Uterus (tissue), 4 donors: ENCODE measurements around the gene SMIM14. TPM values are rescaled to one million over a fixed set of nuclear protein-coding genes. Genes with fewer than 3 reads are reported as not detected.

Source experiments
- DNase-seq, 2 donors: peaks; one replicate each; pipeline ENCODE4 v3.0.0-alpha.2; 2019 to 2020
- H3K27ac ChIP-seq, 2 donors: fragments of 200-600 bp; sonication (generic); 1 replicate in 1 of 2; 2 replicates in 1 of 2; pipeline ENCODE4 v1.5.1; 2016 to 2018
- H3K27me3 ChIP-seq, 2 donors: fragments of 200-600 bp; sonication (generic); one replicate each; pipeline ENCODE4 v1.5.1; 2018 to 2019; ENCODE audit warnings: control low read depth in 1 of 2
- H3K36me3 ChIP-seq, 2 donors: fragments of 200-600 bp; sonication (generic); one replicate each; pipeline ENCODE4 v1.5.1; 2019; ENCODE audit warnings: control low read depth in 1 of 2
- H3K4me1 ChIP-seq, 2 donors: fragments of 200-600 bp; sonication (generic); one replicate each; pipeline ENCODE4 v1.5.1; 2018 to 2019; ENCODE audit warnings: control low read depth in 1 of 2
- H3K4me3 ChIP-seq, 2 donors: fragments of 200-600 bp; sonication (generic); 1 replicate in 1 of 2; 2 replicates in 1 of 2; pipeline ENCODE4 v1.5.1; 2018 to 2019; ENCODE audit warnings: mild to moderate bottlenecking in 1 of 2
- H3K9me3 ChIP-seq, 2 donors: fragments of 200-600 bp; sonication (generic); one replicate each; pipeline ENCODE4 v1.5.1; 2019; ENCODE audit warnings: control low read depth in 1 of 2
- CTCF ChIP-seq, 4 experiments: fragments of 200-600 bp in 2 of 4; fragments of 450-650 bp in 2 of 4; sonication (generic) in 2 of 4; IDR thresholded peaks; one replicate each; pipeline ENCODE4 v1.5.1; 2016 to 2019; ENCODE audit warnings: antibody characterized with exemption in 4 of 4, mild to moderate bottlenecking in 2 of 4, moderate library complexity in 1 of 4
- POLR2A ChIP-seq, 2 donors: fragments of 450-650 bp; IDR thresholded peaks; one replicate each; pipeline ENCODE4 v1.6.1; 2016; ENCODE audit warnings: antibody characterized with exemption in 2 of 2, mild to moderate bottlenecking in 1 of 2, moderate library complexity in 1 of 2
- intact Hi-C: fragments of 100-400 bp; cut with DNase I; formaldehyde crosslinking; loops from one replicate; pipeline ENCODE4 v1.15.1; 2023; ENCODE audit warnings: low total_unique reads
- total RNA-seq, 4 donors: library from RNA; depleted of rRNA in 3 of 4; stranded (reverse); fragments of >200 nt in 3 of 4; gene quantifications; one replicate each; pipeline versions ENCODE4 v1.1.0 to v1.2.4, GENCODE V29; 2014 to 2023
- donor health status: DM: yes; HTN: yes; CAD: no.

The SMIM14 gene
- total RNA-seq, 4 donors from 2014 or later = 21.3 to 53.2 (median 35.3) TPM

- intact Hi-C loops = no loop called here
- Histone ChIP-seq H3K9me3 (peaks cover 0 to 6% of the 10 kb centered on the region in 2 donors), H3K27me3 (no peaks in the 10 kb centered on the region), H3K4me3 (no peak overlapping the region), H3K36me3 (no peaks in the 10 kb centered on the region), H3K27ac (no peak overlapping the region), H3K4me1 (no peaks in the 10 kb centered on the region)
- TF ChIP-seq CTCF (IDR thresholded peaks at IDR 0.05) (no peak), POLR2A (IDR thresholded peaks at IDR 0.05) (no peak)
- DNase-seq = no peak
Measured at GRCh38 chr4:39609454-39609931, 29.2 kb downstream of the SMIM14 start.

DNA sequence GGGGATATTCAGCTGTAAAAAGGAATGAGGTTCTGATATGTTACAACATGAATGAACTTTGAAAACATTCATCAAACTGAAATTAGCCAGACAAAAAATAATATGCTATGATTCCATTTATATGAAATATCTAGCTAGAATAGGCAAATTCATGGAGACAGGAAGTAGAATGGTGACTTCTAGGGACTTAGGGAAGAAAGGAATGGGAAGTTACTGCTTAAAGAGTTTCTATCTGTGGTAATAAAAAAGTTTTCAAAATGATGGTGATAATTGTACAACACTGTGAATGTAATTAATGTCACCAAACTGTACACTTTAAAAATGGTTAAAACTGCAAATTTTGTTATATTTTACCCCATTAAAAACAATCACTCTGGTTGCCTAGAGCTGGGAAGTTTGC, 30.2 kb downstream of the SMIM14 start:
- no peaks in the 10 kb centered on the region for H3K4me1 ChIP-seq
- intact Hi-C loops = no loop called here
- no peak overlapping the region for H3K27ac ChIP-seq
- H3K27me3 ChIP-seq = no peaks in the 10 kb centered on the region
- TF ChIP-seq CTCF (IDR thresholded peaks at IDR 0.05) (no peak), POLR2A (IDR thresholded peaks at IDR 0.05) (no peak)
- peaks cover 0 to 6% of the 10 kb centered on the region in 2 donors for H3K9me3 ChIP-seq
- H3K4me3 ChIP-seq = no peak overlapping the region
- no peak for DNase-seq
- H3K36me3 ChIP-seq = no peaks in the 10 kb centered on the region

DNA sequence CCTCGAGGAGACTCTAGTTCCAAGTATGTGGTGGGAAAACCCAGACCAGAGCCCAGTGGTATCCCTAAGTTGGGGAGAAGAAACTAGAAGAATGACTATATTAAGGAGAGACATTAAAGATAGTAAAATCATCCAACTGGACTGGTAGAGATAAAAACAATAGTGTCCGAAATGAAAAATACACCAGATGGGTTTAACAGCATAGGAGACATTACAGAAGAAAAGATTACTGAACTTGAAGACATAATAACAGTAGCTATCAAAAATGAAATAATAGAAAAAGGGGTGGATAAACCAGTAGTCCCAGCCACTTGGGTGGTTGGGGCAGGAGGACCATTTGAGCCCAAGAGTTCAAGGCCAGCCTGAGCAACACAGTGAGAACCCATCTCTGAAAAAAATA, 31.9 kb downstream of the SMIM14 start:
- H3K27me3 ChIP-seq = no peaks in the 10 kb centered on the region
- H3K4me3 ChIP-seq = no peak overlapping the region
- no peaks in the 10 kb centered on the region for H3K4me1 ChIP-seq
- DNase-seq = no peak
- no peak overlapping the region for H3K27ac ChIP-seq
- no peaks in the 10 kb centered on the region for H3K36me3 ChIP-seq
- intact Hi-C loops = no loop called here
- TF ChIP-seq CTCF (IDR thresholded peaks at IDR 0.05) (no peak), POLR2A (IDR thresholded peaks at IDR 0.05) (no peak)
- peaks cover 0 to 6% of the 10 kb centered on the region in 2 donors for H3K9me3 ChIP-seq

GRCh38 chr4:39597695-39598381, 40.8 kb downstream of the SMIM14 start:
- TF ChIP-seq CTCF (IDR thresholded peaks at IDR 0.05) = no peak
- no peak for TF ChIP-seq POLR2A (IDR thresholded peaks at IDR 0.05)
- DNase-seq = no peak
- H3K4me1 ChIP-seq = no peaks in the 10 kb centered on the region

DNA sequence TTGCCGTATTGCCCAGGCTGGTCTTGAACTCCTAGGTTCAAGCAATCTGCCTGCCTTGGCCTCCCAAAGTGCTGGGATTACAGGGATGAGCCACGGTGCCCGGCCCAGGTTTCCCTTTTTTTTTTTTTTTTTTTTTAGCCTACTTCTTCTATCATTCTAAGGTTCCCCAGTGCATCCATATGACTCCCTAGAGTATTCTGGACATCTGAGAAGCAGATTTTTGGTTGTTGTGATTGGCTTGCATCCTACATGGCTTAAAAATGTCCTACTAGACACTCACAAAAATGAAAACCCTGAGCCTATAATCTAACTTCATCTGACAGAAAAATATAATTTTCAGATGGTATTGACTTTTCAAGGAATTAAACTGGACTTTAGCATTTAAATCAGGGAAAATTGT, 41.7 kb downstream of the SMIM14 start:
- Histone ChIP-seq H3K36me3 (no peaks in the 10 kb centered on the region), H3K4me3 (no peak overlapping the region), H3K27ac (no peak overlapping the region), H3K4me1 (no peaks in the 10 kb centered on the region), H3K27me3 (no peaks in the 10 kb centered on the region), H3K9me3 (no peaks in the 10 kb centered on the region)
- no peak for TF ChIP-seq POLR2A (IDR thresholded peaks at IDR 0.05)
- no peak for TF ChIP-seq CTCF (IDR thresholded peaks at IDR 0.05)
- no peak for DNase-seq
- intact Hi-C loops = no loop called here

More at GRCh38 chr4:39597695-39598381, 40.8 kb downstream of the SMIM14 start:
- Histone ChIP-seq H3K27me3 (no peaks in the 10 kb centered on the region), H3K27ac (no peak overlapping the region), H3K36me3 (no peaks in the 10 kb centered on the region), H3K4me3 (no peak overlapping the region), H3K9me3 (no peaks in the 10 kb centered on the region)
- intact Hi-C loops = no loop called here
